ENCODE data around the gene COL28A1.

COL28A1 gene

GRCh38 chr7:7452652-7453051 lies 83.0 kb downstream of the COL28A1 start:
- DNase-seq = no peak

DNA sequence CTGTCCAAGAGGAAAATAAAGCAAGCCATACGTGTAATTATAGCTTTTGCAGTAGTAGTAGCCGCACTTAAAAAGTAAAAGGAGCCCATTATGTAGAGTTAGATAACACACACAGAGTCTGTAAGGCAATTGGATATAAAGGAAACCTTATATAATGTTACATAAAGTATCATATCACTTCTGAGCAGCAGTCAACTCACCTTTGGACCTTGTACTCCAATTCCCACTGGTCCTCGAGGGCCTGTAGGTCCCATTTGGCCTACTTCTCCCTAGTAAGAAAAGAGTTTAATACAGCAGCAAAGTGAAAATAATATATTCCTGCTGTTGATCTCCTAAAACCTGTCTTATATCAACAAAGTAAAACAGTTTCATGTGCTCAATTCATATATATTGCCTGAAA lies 83.6 kb downstream of the COL28A1 start:
- DNase-seq = no peak

GRCh38 chr7:7449055-7449454 lies 86.6 kb downstream of the COL28A1 start:
- no peak for DNase-seq

- DNase-seq = no peak
Observed at GRCh38 chr7:7446616-7447015, 89.1 kb downstream of the COL28A1 start.

GRCh38 chr7:7443806-7444350 lies 91.8 kb downstream of the COL28A1 start:
- no peak for DNase-seq

GRCh38 chr7:7439564-7439963 lies 96.1 kb downstream of the COL28A1 start:
- DNase-seq = no peak

DNA sequence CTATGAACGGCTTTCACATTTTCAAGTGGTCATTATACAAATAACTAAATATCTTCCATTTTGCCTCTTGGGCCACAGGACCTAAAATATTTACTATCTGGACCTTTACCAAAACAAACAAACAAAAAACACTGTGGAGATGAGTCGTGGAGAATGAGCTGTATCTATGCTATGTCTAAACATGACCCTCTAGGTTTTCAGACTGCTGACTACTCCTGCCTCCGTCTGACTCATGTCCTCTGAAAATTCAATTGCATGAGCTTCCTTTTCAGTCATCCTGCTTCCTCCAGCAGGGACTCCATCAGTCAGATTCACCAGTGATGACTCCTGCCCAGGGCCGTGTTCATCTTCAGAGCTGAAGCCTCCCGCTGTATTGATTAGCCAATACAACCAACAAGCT lies 96.8 kb downstream of the COL28A1 start:
- peak; percentile 17 for DNase-seq

DNA sequence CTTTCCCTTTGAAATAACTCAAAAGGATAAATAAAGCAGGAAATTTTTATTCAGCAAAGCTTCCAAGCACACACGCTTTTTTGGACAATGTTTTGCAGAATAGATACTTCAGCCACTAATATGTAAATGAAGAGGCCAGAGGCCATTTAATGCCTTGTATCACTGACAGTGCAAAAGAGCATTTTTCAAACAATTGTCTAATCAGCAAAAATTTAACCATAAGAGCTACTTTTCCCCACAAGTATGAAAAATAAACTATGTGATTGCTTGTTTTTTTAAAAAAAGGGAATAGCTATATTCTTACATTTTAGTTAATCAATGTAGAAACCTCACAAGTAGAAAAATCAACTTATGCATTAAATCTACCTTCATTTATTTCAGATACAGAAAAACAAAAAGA lies 99.7 kb downstream of the COL28A1 start:
- no peak for DNase-seq

DNA sequence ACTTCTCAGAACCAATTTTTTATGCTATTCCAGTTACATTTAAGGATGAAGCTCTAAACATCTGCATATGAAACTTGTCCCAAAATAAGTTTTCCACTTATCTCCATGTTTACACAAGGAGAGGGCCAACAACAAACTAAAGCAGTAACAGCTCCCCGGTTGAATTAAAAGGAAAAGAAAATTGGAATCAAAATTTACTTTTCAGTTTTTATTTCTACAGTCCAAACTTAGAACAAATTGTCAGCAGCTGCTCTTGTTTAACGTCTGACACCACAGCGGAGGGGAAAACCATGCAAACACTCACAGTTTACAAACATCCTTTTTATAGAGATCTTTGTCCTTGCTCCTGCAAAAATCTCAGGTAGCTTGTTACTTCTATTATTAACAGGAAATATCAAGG lies 101.3 kb downstream of the COL28A1 start:
- DNase-seq = no peak

DNA sequence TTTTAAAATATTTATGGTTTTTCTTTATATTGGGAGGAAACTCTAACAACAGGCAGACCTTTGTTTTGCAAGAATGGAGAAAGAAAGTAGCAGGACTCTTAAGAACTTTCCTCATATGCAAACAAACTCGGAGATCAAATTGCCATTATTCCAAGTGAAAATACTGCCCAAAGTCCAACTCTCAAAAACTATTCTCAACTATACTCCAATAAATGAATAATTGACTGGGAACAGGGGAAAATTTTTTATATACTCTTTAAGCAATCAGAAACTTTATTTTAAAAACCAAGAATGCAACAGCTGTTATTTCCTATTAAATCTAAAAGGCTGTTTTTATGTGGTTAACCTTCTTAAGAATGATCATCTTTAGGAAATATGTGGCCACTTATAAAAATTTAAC lies 101.9 kb downstream of the COL28A1 start:
- DNase-seq = no peak

DNA sequence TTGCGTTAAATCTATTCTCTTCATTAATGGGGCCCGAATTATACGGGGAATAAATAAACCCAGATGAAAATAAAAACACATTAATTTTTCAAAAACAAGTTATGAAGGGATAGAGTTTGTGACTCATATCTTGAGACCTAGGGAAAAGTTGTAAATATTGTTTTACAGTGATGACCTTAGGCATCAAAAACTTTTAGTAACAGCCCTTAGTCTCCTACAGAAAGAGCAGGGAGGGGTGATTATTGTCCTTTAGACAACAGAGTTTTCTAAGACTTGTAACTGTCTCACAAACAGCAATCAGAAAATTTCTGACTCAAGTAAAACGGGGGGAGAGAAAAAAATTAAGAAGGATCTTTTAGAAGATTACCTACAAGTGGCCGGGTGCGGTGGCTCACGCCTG lies 102.7 kb downstream of the COL28A1 start:
- no peak for DNase-seq

- no peak for DNase-seq
Observed at GRCh38 chr7:7428806-7429205, 106.9 kb downstream of the COL28A1 start.

DNA sequence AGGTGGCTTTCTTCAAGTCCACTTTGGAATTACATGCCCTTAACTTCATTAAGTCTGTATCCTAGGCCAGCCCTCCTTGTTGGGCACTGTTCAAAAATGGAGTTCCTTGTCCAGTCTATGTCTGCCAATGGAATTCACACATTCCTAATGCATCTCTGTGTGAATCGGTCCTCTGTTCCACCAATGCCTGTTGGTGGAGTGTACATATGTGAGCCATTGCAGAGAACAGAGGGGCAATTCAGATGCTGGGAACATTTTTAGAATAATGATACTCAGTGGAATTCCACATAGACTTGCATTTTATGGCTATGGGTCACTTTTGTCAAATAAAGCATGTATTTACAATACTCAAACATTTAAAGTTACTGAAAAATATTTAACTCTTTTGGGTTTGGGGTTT lies 108.3 kb downstream of the COL28A1 start:
- DNase-seq = no peak

DNA sequence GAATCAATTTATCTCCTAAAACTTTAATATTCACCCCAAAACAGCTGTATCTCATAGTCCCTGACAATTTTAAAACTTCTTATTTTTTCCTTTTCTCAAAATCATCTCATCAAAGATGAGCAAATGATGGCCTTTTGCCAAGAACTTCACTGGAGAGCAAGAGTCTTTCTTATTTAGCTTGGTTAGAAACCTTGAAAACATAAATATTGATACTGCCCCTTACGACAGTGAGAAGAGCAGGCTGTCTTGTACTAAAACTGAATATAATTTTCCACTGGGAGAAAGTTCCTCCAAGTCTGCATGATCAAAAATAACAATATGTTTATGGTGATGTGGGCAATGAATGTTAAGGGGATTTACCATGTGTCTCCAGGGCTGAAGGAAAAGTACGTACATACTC lies 109.0 kb downstream of the COL28A1 start:
- no peak for DNase-seq

DNA sequence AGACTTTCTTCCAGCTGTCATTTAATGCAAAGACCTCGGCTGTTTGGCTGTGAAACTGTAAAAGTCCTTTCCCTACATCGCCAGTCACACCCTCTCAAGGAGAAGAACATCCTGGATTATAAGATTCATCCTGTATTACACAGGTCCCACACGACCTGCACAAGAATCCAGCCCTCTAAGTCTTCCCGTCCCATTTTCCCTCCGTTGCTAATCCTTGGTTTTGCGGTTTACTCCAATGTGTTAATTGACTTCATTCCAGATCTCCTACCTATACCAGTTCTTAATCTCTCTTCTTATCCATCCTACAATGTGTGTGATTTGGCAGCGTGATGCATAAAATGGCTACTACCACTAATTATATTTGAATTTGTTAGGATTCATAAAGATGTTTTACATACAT lies 110.4 kb downstream of the COL28A1 start:
- no peak for DNase-seq

DNA sequence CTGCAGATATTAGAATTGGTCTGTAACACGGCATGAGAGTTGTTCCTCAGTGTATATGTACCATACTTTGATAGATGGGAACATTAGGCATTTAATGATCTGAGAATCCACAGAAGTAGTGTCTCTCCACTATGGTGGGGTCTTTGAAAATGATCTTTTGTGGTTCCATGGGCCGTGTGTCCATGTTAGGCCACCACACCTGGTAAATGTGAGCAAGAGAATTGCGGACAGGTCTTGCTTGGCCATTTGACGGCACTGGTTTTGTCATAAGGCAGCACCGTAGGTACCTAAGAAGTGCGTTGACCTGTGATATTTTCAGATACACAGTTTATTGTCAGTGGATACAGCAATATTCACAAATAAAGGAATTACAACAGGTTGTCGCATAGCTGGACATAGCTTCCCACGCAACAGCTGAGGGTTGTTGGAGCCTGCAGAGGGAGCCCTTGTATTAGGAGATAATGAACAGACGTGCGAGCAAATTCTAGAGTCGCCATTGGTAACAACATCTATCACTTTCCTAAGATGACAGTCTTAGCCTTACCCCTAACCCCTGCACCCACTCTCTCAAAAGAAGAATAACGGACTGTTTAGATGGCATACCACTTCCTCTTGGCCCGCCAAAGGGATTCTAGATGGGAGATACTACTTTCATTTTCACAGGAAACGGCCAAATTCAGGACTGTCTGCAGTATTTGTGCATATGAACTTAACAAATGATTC lies 111.4 kb downstream of the COL28A1 start:
- DNase-seq = peak; percentile 47

GRCh38 chr7:7422641-7423040 lies 113.0 kb downstream of the COL28A1 start:
- no peak for DNase-seq

GRCh38 chr7:7421826-7422225 lies 113.8 kb downstream of the COL28A1 start:
- no peak for DNase-seq

DNA sequence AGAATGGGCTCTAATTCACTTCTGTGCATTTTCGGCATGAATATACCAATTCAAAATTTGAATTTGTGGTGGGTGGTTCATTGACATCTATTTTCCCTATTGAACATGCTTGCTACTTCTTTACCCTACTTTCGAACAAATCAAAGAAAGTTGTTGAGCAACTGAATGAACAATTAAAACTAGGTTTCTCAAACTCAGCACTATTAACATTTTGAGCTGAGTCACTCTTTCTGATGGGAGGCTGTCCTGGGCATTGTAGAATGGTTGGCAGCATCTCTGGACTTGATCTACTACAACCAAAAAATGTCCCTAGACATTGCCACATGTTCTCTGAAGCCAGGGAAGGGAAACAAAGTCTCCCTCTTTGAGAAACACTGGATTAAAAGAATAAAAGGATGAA lies 116.7 kb downstream of the COL28A1 start:
- DNase-seq = no peak

- peak; percentile 29 for DNase-seq
Observed at GRCh38 chr7:7417851-7418250, 117.8 kb downstream of the COL28A1 start.

GRCh38 chr7:7417414-7417813 lies 118.3 kb downstream of the COL28A1 start:
- DNase-seq = no peak

GRCh38 chr7:7416031-7416858 lies 119.4 kb downstream of the COL28A1 start:
- no peak for DNase-seq

DNA sequence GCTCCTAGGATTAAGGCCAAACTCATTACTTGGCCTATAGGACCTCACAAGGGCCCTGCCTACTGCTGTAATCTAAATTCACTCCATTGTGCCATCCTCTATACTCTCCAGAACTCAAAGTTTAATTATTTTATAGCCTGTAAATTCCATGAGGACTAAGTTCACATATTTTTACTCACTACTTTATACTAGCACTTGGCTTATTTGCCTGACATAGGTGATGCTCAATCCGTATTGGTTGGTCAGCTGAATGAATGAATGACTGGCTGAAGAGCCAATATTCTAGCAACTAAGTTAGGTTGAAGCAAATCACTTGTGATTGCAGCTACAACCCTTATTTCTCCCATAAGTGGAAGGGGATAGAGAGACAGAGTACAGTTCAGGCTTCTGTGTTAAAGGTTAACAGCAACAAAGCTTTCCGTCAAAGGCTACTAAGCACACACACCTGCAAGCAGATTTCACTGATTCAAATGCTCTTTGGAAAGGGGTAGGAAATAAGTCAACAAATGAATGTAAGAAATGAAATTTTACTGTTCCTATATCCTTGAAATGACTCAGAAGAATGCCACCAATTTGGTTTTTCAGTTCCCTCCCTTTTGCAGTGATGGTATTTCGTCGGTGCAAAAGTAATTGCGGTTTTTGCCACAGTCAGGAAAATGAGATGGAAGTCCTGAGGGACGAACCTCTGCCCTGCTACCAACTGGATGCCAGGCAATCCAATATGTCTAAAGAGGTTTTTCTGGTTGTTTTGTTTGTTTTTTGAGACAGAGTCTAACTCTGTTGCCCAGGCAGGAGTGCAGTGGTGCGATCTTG lies 120.7 kb downstream of the COL28A1 start:
- DNase-seq = no peak

Measured in inflammatory macrophage treated with lipopolysaccharide for 4 hours (primary cell).